HG03280 (cell line): ENCODE measurements around the gene ETNK2.

ENCODE experiments used
- ATAC-seq: cut with Tn5 transposase; IDR thresholded peaks from one replicate; pipeline ENCODE4 v1.9.1; 2021; ENCODE audit warnings: mild to moderate bottlenecking, moderate library complexity; ENCODE audit not compliant: unreplicated experiment

Gene ETNK2

DNA sequence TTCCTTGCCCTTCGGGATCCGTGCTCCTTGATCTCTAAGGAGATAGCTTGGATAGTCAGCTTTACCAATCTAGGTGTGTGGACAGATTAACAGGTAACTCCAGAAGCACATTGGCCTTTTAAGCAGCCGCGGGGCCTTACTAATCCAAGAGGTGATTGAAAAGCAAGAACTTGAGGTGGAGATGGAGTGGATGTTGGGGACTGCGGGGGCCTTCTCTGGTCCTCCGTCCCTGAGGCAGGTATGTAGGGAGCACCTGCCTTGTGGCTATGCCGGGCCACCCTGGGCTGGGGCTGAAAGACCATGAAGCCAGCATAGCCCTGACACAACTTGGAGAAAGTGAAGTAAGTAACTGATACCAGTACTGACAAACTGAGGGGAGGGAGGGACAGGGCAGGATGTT is 68.4 kb downstream of the ETNK2 start:
- no peak for ATAC-seq

DNA sequence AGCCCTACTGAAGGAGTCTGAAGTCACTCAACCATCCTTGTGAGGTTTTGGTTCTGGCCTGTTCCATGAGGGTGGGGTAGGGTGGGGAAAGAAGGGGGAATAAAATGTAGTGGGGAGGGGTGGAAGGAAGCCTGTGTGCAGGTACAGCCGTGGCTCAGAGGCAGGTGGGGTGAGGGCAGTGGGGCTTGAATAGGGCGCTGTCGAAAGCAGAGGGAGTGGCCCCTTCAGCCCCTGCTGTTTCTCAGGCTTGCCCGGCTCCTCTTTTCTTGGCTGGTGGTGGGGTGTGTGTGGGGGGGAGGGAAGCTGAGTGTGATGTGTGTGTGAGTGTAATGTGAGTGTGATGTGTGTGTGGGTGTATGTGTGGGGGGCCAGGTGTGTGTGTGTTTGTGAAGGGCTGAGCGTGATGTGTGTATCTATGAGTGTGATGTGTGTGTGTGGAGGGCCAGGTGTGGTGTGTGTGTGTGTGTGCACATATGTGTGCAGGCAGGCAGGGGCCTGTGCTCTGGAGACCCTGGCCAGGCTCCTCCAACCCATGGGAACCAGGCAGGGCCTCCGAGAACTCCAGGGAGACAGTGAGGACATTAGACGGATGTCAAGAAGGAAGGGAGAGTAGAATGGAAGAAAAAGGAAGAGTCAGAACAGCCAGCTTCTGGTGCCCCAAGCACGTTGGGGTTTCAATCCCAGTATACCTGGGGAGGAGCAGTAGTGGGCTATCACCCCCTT is 69.9 kb downstream of the ETNK2 start:
- no peak for ATAC-seq

DNA sequence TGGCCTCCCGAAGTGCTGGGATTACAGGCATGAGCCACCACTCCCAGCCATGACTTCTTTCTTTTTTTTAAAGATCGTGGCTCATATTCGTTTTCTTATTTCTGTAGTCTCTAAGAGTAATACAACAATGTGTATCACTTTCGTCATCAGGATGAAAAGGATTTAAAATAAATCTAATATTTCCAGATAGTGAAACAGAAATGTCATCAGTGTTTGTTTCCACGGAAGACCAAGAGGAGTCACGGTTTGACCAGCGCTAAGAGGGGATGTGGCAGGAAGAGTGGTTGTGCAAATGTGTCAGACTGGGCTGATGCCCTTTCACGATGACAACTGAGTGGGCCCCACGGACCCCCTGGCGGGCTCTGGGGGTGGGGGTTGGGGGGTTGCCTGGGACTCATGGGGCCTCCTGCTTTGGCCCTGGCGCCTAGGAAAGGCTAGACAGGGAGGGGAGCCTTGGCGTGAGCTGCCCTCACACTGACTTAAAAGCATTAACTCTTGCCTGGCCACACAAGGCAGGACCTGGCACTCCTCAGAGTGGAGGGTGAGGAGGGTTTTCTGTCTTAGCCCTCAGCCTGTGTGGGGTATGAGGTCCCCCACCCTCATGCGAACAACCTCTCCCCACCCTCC is 70.6 kb downstream of the ETNK2 start:
- ATAC-seq, result no peak
